HEK293T (cell line): ENCODE measurements around the gene GPBAR1.

Source experiments
- ARNT ChIP-seq: fragments of 450-650 bp; IDR thresholded peaks from 2 replicates; pipeline ENCODE4 v1.6.1; 2017; ENCODE audit warnings: mild to moderate bottlenecking
- BHLHE40 ChIP-seq: fragments of 450-650 bp; IDR thresholded peaks from 2 replicates; pipeline ENCODE4 v1.6.1; 2016; ENCODE audit warnings: mild to moderate bottlenecking, moderate library complexity, borderline replicate concordance
- ELF4 ChIP-seq: fragments of 450-650 bp; IDR thresholded peaks from 2 replicates; pipeline ENCODE4 v1.6.1; 2017; ENCODE audit warnings: antibody characterized with exemption
- FOXM1 ChIP-seq: fragments of 450-650 bp; IDR thresholded peaks from 2 replicates; pipeline ENCODE4 v1.6.1; 2017; ENCODE audit warnings: mild to moderate bottlenecking, borderline replicate concordance
- L3MBTL2 ChIP-seq: fragments of 450-650 bp; conservative IDR thresholded peaks from 2 replicates; pipeline ENCODE4 v1.6.1; 2016; ENCODE audit warnings: mild to moderate bottlenecking
- LEF1 ChIP-seq: fragments of 450-650 bp; IDR thresholded peaks from 2 replicates; pipeline ENCODE4 v1.6.1; 2017; ENCODE audit warnings: mild to moderate bottlenecking, borderline replicate concordance
- SP1 ChIP-seq: fragments of 450-650 bp; IDR thresholded peaks from 2 replicates; pipeline ENCODE4 v1.6.1; 2017
- SUZ12 ChIP-seq: fragments of 450-650 bp; IDR thresholded peaks from 2 replicates; pipeline ENCODE4 v1.6.1; 2016; ENCODE audit warnings: mild to moderate bottlenecking
- ZNF384 ChIP-seq: fragments of 450-650 bp; IDR thresholded peaks from 2 replicates; pipeline ENCODE4 v1.6.1; 2016

- TF ChIP-seq SP1 = no peak
- TF ChIP-seq ELF4 = no peak
- TF ChIP-seq BHLHE40 = no peak
- no peak for TF ChIP-seq LEF1
- TF ChIP-seq SUZ12 = no peak
- TF ChIP-seq FOXM1 = peak; percentile 26; the same call in 1 of the 2 replicates
- TF ChIP-seq ARNT = no peak
- TF ChIP-seq L3MBTL2 = no peak
- no peak for TF ChIP-seq ZNF384
Measured at GRCh38 chr2:218272531-218273212, 11.9 kb downstream of the GPBAR1 start.
